Gastrocnemius medialis (tissue), 4 donors: ENCODE data around the gene HUS1B.

Experiments
- CTCF ChIP-seq, 5 experiments: fragments of 450-650 bp in 3 of 5; fragments of 200-600 bp in 2 of 5; sonication (generic) in 2 of 5; IDR thresholded peaks in 4 of 5; conservative IDR thresholded peaks in 1 of 5; 1 replicate in 4 of 5; 2 replicates in 1 of 5; pipeline ENCODE4 v1.5.1; 2016 to 2019; ENCODE audit warnings: antibody characterized with exemption in 5 of 5, mild to moderate bottlenecking in 3 of 5, moderate library complexity in 3 of 5
- POLR2A ChIP-seq, 2 donors: fragments of 450-650 bp; IDR thresholded peaks; one replicate each; pipeline ENCODE4 v1.6.1; 2017; ENCODE audit warnings: antibody characterized with exemption in 2 of 2, mild to moderate bottlenecking in 2 of 2, moderate library complexity in 2 of 2

- TF ChIP-seq CTCF (IDR thresholded peaks at IDR 0.05 in 4 of 5, conservative IDR thresholded peaks at IDR 0.05 in 1 of 5) (no peak), POLR2A (IDR thresholded peaks at IDR 0.05) (no peak)
Measured at GRCh38 chr6:693723-694009, 36.8 kb upstream of the HUS1B start.
